K562 (cell line): ENCODE data around the gene TBC1D1. TPM values are rescaled to one million over a fixed set of nuclear protein-coding genes. Genes with fewer than 3 reads are reported as not detected.

ENCODE experiments used
- ATAC-seq: fragments of 200-7000 bp; cut with Tn5 transposase; 3 replicates; pipeline ENCODE4 v1.9.1; 2020; ENCODE audit warnings: moderate library complexity
- BruUV-seq: library from RNA; stranded (reverse); fragments of 400-500 nt; replicated peaks from 2 replicates; lab custom pipeline; 2021; lab: Mats Ljungman, UMichigan
- CTCF ChIA-PET: fragments of 300-600 bp; formaldehyde crosslinking; extraction: SDS; loops from one replicate; lab custom pipeline; 2021; ENCODE audit warnings: low intra/inter-chr PET ratio; lab: Yijun Ruan, JAX
- POLR2A ChIA-PET: fragments of 300-600, 350-650 bp; sonication (Branson Sonifier 250); formaldehyde crosslinking; extraction: SDS; loops from one replicate; lab custom pipeline; 2021; ENCODE audit warnings: antibody characterized with exemption, inconsistent platforms; lab: Yijun Ruan, JAX
- DNase-seq, 4 experiments: peaks; one replicate each; pipeline versions ENCODE4 v3.0.0 to v3.0.0-alpha.2; 2011 to 2018; ENCODE audit warnings: low spot score in 3 of 4, mixed read lengths in 3 of 4; ENCODE audit errors: extremely low read depth in 1 of 4
- FAIRE-seq: peaks from 2 replicates; lab custom pipeline; 2011; peaks lifted over from hg19 to GRCh38; lab: Jason Lieb, UNC
- H2AFZ ChIP-seq: 2 replicates; pipeline ENCODE4 v1.6.0; 2011; ENCODE audit warnings: low read depth, low read length, control low read depth, inconsistent platforms
- H3K27ac ChIP-seq: fragments of 200-600 bp; 3 replicates; pipeline ENCODE4 v1.8.0; 2011; ENCODE audit warnings: low read depth, mild to moderate bottlenecking, control low read depth, inconsistent platforms, low read length, moderate library complexity, mixed read lengths; ENCODE audit errors: extremely low read depth
- H3K27me3 ChIP-seq, 2 experiments: fragments of 300-600 bp in 1 of 2; 2 replicates in 1 of 2; 3 replicates in 1 of 2; pipeline versions ENCODE4 v1.6.0 to v1.8.0; 2011; ENCODE audit warnings: inconsistent platforms in 2 of 2, low read length in 2 of 2, mild to moderate bottlenecking in 1 of 2, mixed read lengths in 1 of 2, moderate library complexity in 1 of 2; ENCODE audit not compliant: control insufficient read depth in 2 of 2, insufficient read depth in 2 of 2
- H3K36me3 ChIP-seq: fragments of 300-600 bp; 3 replicates; pipeline ENCODE4 v1.8.0; 2011; ENCODE audit warnings: mild to moderate bottlenecking, low read length, inconsistent platforms; ENCODE audit not compliant: control insufficient read depth, insufficient read depth
- H3K4me1 ChIP-seq, 2 experiments: fragments of 200-600 bp in 1 of 2; replicated peaks in 1 of 2; 2 replicates in 1 of 2; 3 replicates in 1 of 2; pipeline versions ENCODE4 v1.5.1 to v1.8.0; 2011; ENCODE audit warnings: inconsistent platforms in 2 of 2, low read length in 2 of 2, mild to moderate bottlenecking in 1 of 2, mixed read lengths in 1 of 2, moderate library complexity in 1 of 2; ENCODE audit not compliant: control insufficient read depth in 2 of 2, insufficient read depth in 2 of 2
- H3K4me2 ChIP-seq: 2 replicates; pipeline ENCODE4 v1.6.1; 2011; ENCODE audit warnings: low read length, control low read depth, inconsistent platforms, mixed read lengths; ENCODE audit not compliant: insufficient read depth
- H3K4me3 ChIP-seq: fragments of 200-600 bp; sonication (generic), shearing (Covaris generic); 2 replicates; pipeline ENCODE4 v1.5.1; 2016; ENCODE audit warnings: control low read depth, inconsistent platforms
- H3K79me2 ChIP-seq: fragments of 200-600 bp; 3 replicates; pipeline ENCODE4 v1.8.0; 2011; ENCODE audit warnings: low read length, inconsistent platforms; ENCODE audit not compliant: control insufficient read depth, insufficient read depth
- H3K9ac ChIP-seq, 2 experiments: 2 replicates each; pipeline versions ENCODE4 v1.6.0 to v1.6.1; 2011; ENCODE audit warnings: low read depth in 2 of 2, low read length in 2 of 2, control low read depth in 1 of 2, inconsistent platforms in 1 of 2, mild to moderate bottlenecking in 1 of 2, mixed read lengths in 1 of 2; ENCODE audit not compliant: insufficient read depth in 1 of 2
- H3K9me1 ChIP-seq: one replicate; pipeline ENCODE4 v1.6.0; 2011; ENCODE audit warnings: inconsistent platforms, mild to moderate bottlenecking, low read length, moderate library complexity; ENCODE audit not compliant: control insufficient read depth, insufficient read depth
- H3K9me3 ChIP-seq: replicated peaks from 2 replicates; pipeline ENCODE4 v1.5.1; 2011; ENCODE audit warnings: low read depth, low read length, inconsistent platforms; ENCODE audit not compliant: control insufficient read depth, insufficient read depth
- H4K20me1 ChIP-seq: replicated peaks from 2 replicates; pipeline ENCODE4 v1.6.1; 2011; ENCODE audit warnings: low read length, inconsistent platforms, mixed read lengths; ENCODE audit not compliant: control insufficient read depth, insufficient read depth
- FOXA3 ChIP-seq, 2 experiments: fragments of 450-650 bp in 1 of 2; sonication (generic) in 1 of 2; formaldehyde crosslinking; IDR thresholded peaks in 1 of 2; conservative IDR thresholded peaks in 1 of 2; 2 replicates each; pipeline versions ENCODE4 v1.4.0 to v1.8.0; 2020 to 2022; ENCODE audit warnings: mild to moderate bottlenecking in 2 of 2, missing genetic modification reagents in 1 of 2
- HNRNPL ChIP-seq: fragments of 200-400 bp; formaldehyde crosslinking; IDR thresholded peaks from 2 replicates; pipeline ENCODE4 v1.6.1; 2017; ENCODE audit warnings: low read depth, mild to moderate bottlenecking, low read length
- PHF21A ChIP-seq: fragments of 450-650 bp; IDR thresholded peaks from 2 replicates; pipeline ENCODE4 v1.6.1; 2017; ENCODE audit warnings: low read depth, borderline replicate concordance
- SUPT5H ChIP-seq: fragments of 450-650 bp; IDR thresholded peaks from 2 replicates; pipeline ENCODE4 v1.6.1; 2016
- ZFP30 ChIP-seq: fragments of 250-450 bp; sonication (Bioruptor Pico); IDR thresholded peaks from 2 replicates; pipeline ENCODE4 v1.8.0; 2022; ENCODE audit warnings: moderate library complexity, mild to moderate bottlenecking, inconsistent platforms, borderline replicate concordance
- ZKSCAN8 ChIP-seq: fragments of 200-800 bp; sonication (Bioruptor generic); IDR thresholded peaks from 2 replicates; pipeline ENCODE4 v1.6.1; 2016; ENCODE audit warnings: missing genetic modification characterization, missing compliant biosample characterization
- ZNF696 ChIP-seq: fragments of 250-450 bp; sonication (Bioruptor Pico); conservative IDR thresholded peaks from 2 replicates; pipeline ENCODE4 v1.4.0; 2020; ENCODE audit warnings: mild to moderate bottlenecking, moderate library complexity
- WGBS: fragments of 100-300 bp; shearing (Covaris generic); methylation state at CpG from one replicate; pipeline ENCODE4 v1.1.6; 2016; ENCODE audit warnings: low coverage, mixed read lengths; ENCODE audit not compliant: insufficient coverage; ENCODE audit errors: missing lambda C conversion rate; 5-methylcytosine and 5-hydroxymethylcytosine counted together
- in situ Hi-C: fragments of 300-500 bp; cut with MboI; formaldehyde crosslinking; loops from 4 replicates; pipeline ENCODE4 v1.15.0; 2018; ENCODE audit warnings: inconsistent platforms, mixed read lengths
- intact Hi-C: fragments of 100-400 bp; cut with micrococcal nuclease; formaldehyde crosslinking; loops from 2 replicates; pipeline ENCODE4 v1.14.2; 2022
- polyA plus RNA-seq, 8 experiments: library from polyadenylated mRNA; depleted of rRNA in 4 of 8; stranded (reverse) in 5 of 8; unstranded in 3 of 8; fragments of >200 nt; fragmentation: Nextera tagmentation in 2 of 8; fragmentation: Illumina TruSeq in 1 of 8; extraction: Ambion mirVana in 2 of 8; extraction: Trizol in 1 of 8; gene quantifications; 2 replicates each; pipeline versions ENCODE4 v1.2.1 to v1.2.3, GENCODE V29; 2011 to 2014; ENCODE audit warnings: inconsistent platforms in 1 of 8, missing spikeins in 1 of 8
- total RNA-seq, 7 experiments: library from RNA; depleted of rRNA in 6 of 7; stranded (reverse); fragments of >200 nt in 6 of 7; fragmentation: Illumina TruSeq in 2 of 7; extraction: Trizol in 2 of 7; gene quantifications; 2 replicates each; pipeline versions ENCODE4 v1.2.1 to v1.2.3, GENCODE V29; 2011 to 2021; ENCODE audit warnings: low replicate concordance in 1 of 7
- TF ChIP-seq, protein P1 (sequence below): fragments of 450-650 bp; IDR thresholded peaks from one replicate; pipeline ENCODE4 v1.6.1; 2018; ENCODE audit warnings: mild to moderate bottlenecking, moderate library complexity; ENCODE audit not compliant: partially characterized antibody
- TF ChIP-seq, protein P2 (sequence below): sonication (generic); formaldehyde crosslinking; IDR thresholded peaks from 2 replicates; pipeline ENCODE4 v1.8.0; 2022; ENCODE audit warnings: missing genetic modification reagents, mild to moderate bottlenecking, borderline replicate concordance

The TBC1D1 gene
- total and polyA plus RNA-seq, 9 of the 15 experiments (the other 6 are each of a cell fraction or from before 2014, with no cell fraction given): 0.59 to 14.2 (median 8.8) TPM

- FAIRE-seq (no peak), DNase-seq (no peak), ATAC-seq (no peak)
- POLR2A ChIA-PET: no interaction called here
- intact Hi-C loops: no loop called here
- Histone ChIP-seq H3K9ac (no peak overlapping the region), H3K9me1 (no peaks in the 10 kb centered on the region), H3K36me3 (no peaks in the 10 kb centered on the region), H3K27ac (no peak overlapping the region), H3K27me3 (peaks cover 33 to 41% of the 10 kb centered on the region in 2 experiments), H3K79me2 (no peaks in the 10 kb centered on the region), H3K4me3 (no peak overlapping the region), H3K4me1 (peaks cover 0 to 4% of the 10 kb centered on the region in 2 experiments; a peak in 1 of 5 replicates), H3K4me2 (no peak overlapping the region), H2AFZ (no peak overlapping the region), H4K20me1 (no peaks in the 10 kb centered on the region), H3K9me3 (no peaks in the 10 kb centered on the region)
- in situ Hi-C loops: no loop called here
- CTCF ChIA-PET: no interaction called here
- WGBS: 0% methylated on average over 1 of the region's 1 CpG
- no TSS peak for BruUV-seq
- TF ChIP-seq, protein P1, sequence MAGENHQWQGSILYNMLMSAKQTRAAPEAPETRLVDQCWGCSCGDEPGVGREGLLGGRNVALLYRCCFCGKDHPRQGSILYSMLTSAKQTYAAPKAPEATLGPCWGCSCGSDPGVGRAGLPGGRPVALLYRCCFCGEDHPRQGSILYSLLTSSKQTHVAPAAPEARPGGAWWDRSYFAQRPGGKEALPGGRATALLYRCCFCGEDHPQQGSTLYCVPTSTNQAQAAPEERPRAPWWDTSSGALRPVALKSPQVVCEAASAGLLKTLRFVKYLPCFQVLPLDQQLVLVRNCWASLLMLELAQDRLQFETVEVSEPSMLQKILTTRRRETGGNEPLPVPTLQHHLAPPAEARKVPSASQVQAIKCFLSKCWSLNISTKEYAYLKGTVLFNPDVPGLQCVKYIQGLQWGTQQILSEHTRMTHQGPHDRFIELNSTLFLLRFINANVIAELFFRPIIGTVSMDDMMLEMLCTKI: no peak
- TF ChIP-seq SUPT5H: no peak
- TF ChIP-seq, protein P2, sequence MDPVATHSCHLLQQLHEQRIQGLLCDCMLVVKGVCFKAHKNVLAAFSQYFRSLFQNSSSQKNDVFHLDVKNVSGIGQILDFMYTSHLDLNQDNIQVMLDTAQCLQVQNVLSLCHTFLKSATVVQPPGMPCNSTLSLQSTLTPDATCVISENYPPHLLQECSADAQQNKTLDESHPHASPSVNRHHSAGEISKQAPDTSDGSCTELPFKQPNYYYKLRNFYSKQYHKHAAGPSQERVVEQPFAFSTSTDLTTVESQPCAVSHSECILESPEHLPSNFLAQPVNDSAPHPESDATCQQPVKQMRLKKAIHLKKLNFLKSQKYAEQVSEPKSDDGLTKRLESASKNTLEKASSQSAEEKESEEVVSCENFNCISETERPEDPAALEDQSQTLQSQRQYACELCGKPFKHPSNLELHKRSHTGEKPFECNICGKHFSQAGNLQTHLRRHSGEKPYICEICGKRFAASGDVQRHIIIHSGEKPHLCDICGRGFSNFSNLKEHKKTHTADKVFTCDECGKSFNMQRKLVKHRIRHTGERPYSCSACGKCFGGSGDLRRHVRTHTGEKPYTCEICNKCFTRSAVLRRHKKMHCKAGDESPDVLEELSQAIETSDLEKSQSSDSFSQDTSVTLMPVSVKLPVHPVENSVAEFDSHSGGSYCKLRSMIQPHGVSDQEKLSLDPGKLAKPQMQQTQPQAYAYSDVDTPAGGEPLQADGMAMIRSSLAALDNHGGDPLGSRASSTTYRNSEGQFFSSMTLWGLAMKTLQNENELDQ (CRISPR knock-in tag): no peak
- TF ChIP-seq ZNF696: no peak
- TF ChIP-seq FOXA3 (CRISPR knock-in tag; conservative IDR thresholded peaks at IDR 0.05 in 1 of 2, IDR thresholded peaks at IDR 0.05 in 1 of 2): no peak
- no peak for TF ChIP-seq PHF21A
- no peak for TF ChIP-seq ZKSCAN8 (CRISPR knock-in tag)
- TF ChIP-seq ZFP30 (CRISPR knock-in tag): no peak
- TF ChIP-seq HNRNPL: no peak
Measured at GRCh38 chr4:38140643-38141203, 249.8 kb downstream of the TBC1D1 start.
